GM21528 (cell line): Measurements from ENCODE around the gene THSD4.

ENCODE experiments used
- ATAC-seq: cut with Tn5 transposase; IDR thresholded peaks from one replicate; pipeline ENCODE4 v1.9.1; 2021; ENCODE audit warnings: mild to moderate bottlenecking, moderate library complexity; ENCODE audit not compliant: unreplicated experiment, low FRiP score

THSD4 gene

GRCh38 chr15:71114887-71115566 lies at the start of gene THSD4:
THSD4 (plus strand) TSS chr15:71115471.
- ATAC-seq, result peak; percentile 82

GRCh38 chr15:71066983-71067382 lies 48.3 kb upstream of the THSD4 start:
- ATAC-seq, result no peak

GRCh38 chr15:71069693-71070092 lies 45.6 kb upstream of the THSD4 start:
- ATAC-seq, result no peak

GRCh38 chr15:71071529-71071928 lies 43.7 kb upstream of the THSD4 start:
- ATAC-seq, result no peak

GRCh38 chr15:71072423-71072822 lies 42.8 kb upstream of the THSD4 start:
- ATAC-seq, result no peak

GRCh38 chr15:71078506-71079207 lies 36.6 kb upstream of the THSD4 start:
- no peak for ATAC-seq

GRCh38 chr15:71079208-71080044 lies 35.8 kb upstream of the THSD4 start:
- ATAC-seq, result no peak

- ATAC-seq, result no peak
These were observed 35.1 kb upstream of the THSD4 start for GRCh38 chr15:71080166-71080565.

GRCh38 chr15:71080705-71081104 lies 34.6 kb upstream of the THSD4 start:
- ATAC-seq, result no peak

- no peak for ATAC-seq
These were observed 32.5 kb upstream of the THSD4 start for GRCh38 chr15:71082803-71083202.

GRCh38 chr15:71083349-71083748 lies 31.9 kb upstream of the THSD4 start:
- ATAC-seq, result no peak

GRCh38 chr15:71084264-71084663 lies 31.0 kb upstream of the THSD4 start:
- ATAC-seq, result no peak

GRCh38 chr15:71085809-71086208 lies 29.5 kb upstream of the THSD4 start:
- no peak for ATAC-seq

GRCh38 chr15:71088155-71088554 lies 27.1 kb upstream of the THSD4 start:
- no peak for ATAC-seq

GRCh38 chr15:71088683-71089082 lies 26.6 kb upstream of the THSD4 start:
- no peak for ATAC-seq

GRCh38 chr15:71089801-71090200 lies 25.5 kb upstream of the THSD4 start:
- no peak for ATAC-seq

- ATAC-seq, result no peak
These were observed 23.7 kb upstream of the THSD4 start for GRCh38 chr15:71091601-71092000.

GRCh38 chr15:71092056-71092600 lies 23.1 kb upstream of the THSD4 start:
- no peak for ATAC-seq

GRCh38 chr15:71093054-71094024 lies 21.9 kb upstream of the THSD4 start:
- ATAC-seq, result no peak

GRCh38 chr15:71094137-71094536 lies 21.1 kb upstream of the THSD4 start:
- no peak for ATAC-seq
